HCT116 (cell line): ENCODE results near the gene ADAMTS13.
"Not testable (repeated sequence)": the region's sequence is repeated elsewhere in the genome, so short reads cannot be mapped to it uniquely, and the experiment has no call there.

Experiments used
- JUND ChIP-seq: IDR thresholded peaks from 2 replicates; pipeline ENCODE4 v1.6.1; 2012
- TF ChIP-seq, protein P1 (sequence below), 3 experiments: fragments of 200-600 bp in 1 of 3; sonication (generic) in 1 of 3; IDR thresholded peaks in 2 of 3; conservative IDR thresholded peaks in 1 of 3; 2 replicates each; pipeline ENCODE4 v1.5.1; 2012 to 2017; ENCODE audit warnings: low read depth in 2 of 3, low read length in 2 of 3, antibody characterized with exemption in 1 of 3, borderline replicate concordance in 1 of 3, control low read depth in 1 of 3, mild to moderate bottlenecking in 1 of 3, mixed read lengths in 1 of 3, mixed run types in 1 of 3, moderate library complexity in 1 of 3; ENCODE audit not compliant: insufficient read depth in 1 of 3

DNA sequence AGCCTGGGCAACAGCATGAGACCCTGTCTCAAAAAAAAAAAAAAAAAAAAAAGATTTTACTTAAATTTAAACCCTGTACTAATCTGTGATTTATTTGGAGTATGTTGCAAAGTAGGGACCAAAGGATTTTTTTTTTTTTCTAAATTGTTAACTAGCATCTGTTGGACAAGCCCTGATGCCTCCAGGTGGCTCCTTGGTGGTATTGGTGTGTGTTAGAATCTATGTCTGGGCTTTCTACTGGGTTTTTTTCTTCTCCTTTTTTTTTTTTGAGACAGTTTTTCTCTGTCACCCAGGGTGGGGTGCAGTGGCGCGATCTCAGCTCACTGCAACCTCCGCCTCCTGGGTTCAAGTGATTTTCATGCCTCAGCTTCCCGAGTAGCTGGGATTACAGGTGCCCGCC, 29.7 kb downstream of the ADAMTS13 start:
- TF ChIP-seq, protein P1, sequence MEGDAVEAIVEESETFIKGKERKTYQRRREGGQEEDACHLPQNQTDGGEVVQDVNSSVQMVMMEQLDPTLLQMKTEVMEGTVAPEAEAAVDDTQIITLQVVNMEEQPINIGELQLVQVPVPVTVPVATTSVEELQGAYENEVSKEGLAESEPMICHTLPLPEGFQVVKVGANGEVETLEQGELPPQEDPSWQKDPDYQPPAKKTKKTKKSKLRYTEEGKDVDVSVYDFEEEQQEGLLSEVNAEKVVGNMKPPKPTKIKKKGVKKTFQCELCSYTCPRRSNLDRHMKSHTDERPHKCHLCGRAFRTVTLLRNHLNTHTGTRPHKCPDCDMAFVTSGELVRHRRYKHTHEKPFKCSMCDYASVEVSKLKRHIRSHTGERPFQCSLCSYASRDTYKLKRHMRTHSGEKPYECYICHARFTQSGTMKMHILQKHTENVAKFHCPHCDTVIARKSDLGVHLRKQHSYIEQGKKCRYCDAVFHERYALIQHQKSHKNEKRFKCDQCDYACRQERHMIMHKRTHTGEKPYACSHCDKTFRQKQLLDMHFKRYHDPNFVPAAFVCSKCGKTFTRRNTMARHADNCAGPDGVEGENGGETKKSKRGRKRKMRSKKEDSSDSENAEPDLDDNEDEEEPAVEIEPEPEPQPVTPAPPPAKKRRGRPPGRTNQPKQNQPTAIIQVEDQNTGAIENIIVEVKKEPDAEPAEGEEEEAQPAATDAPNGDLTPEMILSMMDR (IDR thresholded peaks at IDR 0.05 in 2 of 3, conservative IDR thresholded peaks at IDR 0.05 in 1 of 3; ENCODE audit: borderline replicate concordance in 1 of 3, insufficient read depth in 1 of 3, low read depth in 2 of 3, low read length in 2 of 3), result not testable (repeated sequence)
- not testable (repeated sequence) for TF ChIP-seq JUND
